ENCODE measurements around the gene EYA4.

DNA sequence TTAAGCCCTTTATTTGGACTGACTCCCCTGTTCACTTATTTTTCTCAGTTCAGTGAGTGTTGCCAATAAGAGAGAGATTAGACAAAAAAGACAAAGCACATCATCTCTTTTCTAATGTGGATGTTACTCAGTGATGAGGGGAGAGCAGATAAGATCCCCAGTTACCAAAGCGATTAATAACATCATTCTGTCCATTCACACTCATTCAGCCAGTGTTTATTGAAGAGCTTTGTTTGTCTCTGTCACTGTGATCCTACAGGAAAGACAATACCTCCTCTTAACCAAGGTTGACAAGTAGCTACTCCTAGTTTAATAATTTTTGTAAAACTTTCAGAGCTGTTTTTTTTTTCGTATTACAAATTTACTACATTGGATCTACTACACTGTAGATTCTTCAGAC lies 163.0 kb downstream of the EYA4 start:
- TF ChIP-seq, protein P1, sequence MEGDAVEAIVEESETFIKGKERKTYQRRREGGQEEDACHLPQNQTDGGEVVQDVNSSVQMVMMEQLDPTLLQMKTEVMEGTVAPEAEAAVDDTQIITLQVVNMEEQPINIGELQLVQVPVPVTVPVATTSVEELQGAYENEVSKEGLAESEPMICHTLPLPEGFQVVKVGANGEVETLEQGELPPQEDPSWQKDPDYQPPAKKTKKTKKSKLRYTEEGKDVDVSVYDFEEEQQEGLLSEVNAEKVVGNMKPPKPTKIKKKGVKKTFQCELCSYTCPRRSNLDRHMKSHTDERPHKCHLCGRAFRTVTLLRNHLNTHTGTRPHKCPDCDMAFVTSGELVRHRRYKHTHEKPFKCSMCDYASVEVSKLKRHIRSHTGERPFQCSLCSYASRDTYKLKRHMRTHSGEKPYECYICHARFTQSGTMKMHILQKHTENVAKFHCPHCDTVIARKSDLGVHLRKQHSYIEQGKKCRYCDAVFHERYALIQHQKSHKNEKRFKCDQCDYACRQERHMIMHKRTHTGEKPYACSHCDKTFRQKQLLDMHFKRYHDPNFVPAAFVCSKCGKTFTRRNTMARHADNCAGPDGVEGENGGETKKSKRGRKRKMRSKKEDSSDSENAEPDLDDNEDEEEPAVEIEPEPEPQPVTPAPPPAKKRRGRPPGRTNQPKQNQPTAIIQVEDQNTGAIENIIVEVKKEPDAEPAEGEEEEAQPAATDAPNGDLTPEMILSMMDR (IDR thresholded peaks at IDR 0.05): no peak
- no peak for TF ChIP-seq ZFX (IDR thresholded peaks at IDR 0.05; ENCODE audit: borderline replicate concordance)

Data from 22Rv1 (cell line).